ENCODE data around the gene TSHZ2.

DNA sequence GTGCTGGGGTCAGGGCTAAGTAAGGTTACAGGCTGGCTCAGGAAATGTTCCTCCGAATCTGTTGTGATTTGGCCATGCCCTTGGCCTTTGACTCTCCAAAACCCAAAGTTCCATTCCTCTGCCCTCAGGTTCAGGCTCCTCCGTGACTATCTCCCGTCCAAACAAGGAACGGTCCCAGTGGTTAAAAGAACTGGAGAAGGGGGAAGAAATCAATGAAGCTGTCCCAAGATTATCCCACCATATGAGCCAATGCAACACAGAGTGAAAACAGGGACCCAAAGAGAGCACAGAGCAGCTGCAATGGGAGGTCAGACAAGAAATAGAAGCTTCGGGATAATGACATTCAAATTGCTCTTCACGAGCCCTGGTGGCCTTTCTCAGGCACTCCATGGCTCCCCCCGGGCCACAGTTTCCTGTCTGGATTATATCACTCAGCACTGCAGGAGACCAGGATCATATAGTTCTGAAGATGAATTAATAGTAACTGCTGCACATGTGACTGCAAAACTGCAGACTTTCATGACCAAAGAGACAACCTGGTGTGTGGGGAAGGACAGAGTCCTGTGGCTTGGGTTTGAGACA, 410.2 kb downstream of the TSHZ2 start:
- TF ChIP-seq, protein P1, sequence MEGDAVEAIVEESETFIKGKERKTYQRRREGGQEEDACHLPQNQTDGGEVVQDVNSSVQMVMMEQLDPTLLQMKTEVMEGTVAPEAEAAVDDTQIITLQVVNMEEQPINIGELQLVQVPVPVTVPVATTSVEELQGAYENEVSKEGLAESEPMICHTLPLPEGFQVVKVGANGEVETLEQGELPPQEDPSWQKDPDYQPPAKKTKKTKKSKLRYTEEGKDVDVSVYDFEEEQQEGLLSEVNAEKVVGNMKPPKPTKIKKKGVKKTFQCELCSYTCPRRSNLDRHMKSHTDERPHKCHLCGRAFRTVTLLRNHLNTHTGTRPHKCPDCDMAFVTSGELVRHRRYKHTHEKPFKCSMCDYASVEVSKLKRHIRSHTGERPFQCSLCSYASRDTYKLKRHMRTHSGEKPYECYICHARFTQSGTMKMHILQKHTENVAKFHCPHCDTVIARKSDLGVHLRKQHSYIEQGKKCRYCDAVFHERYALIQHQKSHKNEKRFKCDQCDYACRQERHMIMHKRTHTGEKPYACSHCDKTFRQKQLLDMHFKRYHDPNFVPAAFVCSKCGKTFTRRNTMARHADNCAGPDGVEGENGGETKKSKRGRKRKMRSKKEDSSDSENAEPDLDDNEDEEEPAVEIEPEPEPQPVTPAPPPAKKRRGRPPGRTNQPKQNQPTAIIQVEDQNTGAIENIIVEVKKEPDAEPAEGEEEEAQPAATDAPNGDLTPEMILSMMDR (IDR thresholded peaks at IDR 0.05): no peak
- no peak for TF ChIP-seq EZH2 (IDR thresholded peaks at IDR 0.05; ENCODE audit: borderline replicate concordance, insufficient read depth, low read depth, low read length, poor library complexity, severe bottlenecking)
